HEK293 (cell line): ENCODE measurements around the gene PAK1.

Source experiments
- CTCF ChIP-seq: fragments of 450-650 bp; formaldehyde crosslinking; IDR thresholded peaks from 2 replicates; pipeline ENCODE4 v1.5.1; 2016; ENCODE audit warnings: missing biosample characterization, missing genetic modification characterization
- GLIS1 ChIP-seq: fragments of 450-650 bp; formaldehyde crosslinking; IDR thresholded peaks from 2 replicates; pipeline ENCODE4 v1.5.1; 2016; ENCODE audit warnings: missing biosample characterization, missing genetic modification characterization
- KLF9 ChIP-seq: fragments of 450-650 bp; formaldehyde crosslinking; IDR thresholded peaks from 2 replicates; pipeline ENCODE4 v1.5.1; 2016; ENCODE audit warnings: missing biosample characterization, missing genetic modification characterization, low read depth
- REST ChIP-seq: fragments of 450-650 bp; formaldehyde crosslinking; IDR thresholded peaks from 2 replicates; pipeline ENCODE4 v1.5.1; 2016; ENCODE audit warnings: missing biosample characterization, missing genetic modification characterization
- YY1 ChIP-seq: fragments of 450-650 bp; formaldehyde crosslinking; IDR thresholded peaks from 2 replicates; pipeline ENCODE4 v1.5.1; 2018; ENCODE audit warnings: missing biosample characterization, missing genetic modification characterization
- ZNF10 ChIP-seq: fragments of 450-650 bp; formaldehyde crosslinking; IDR thresholded peaks from 2 replicates; pipeline ENCODE4 v1.5.1; 2017; ENCODE audit warnings: missing biosample characterization, missing genetic modification characterization
- ZNF121 ChIP-seq: fragments of 450-650 bp; formaldehyde crosslinking; IDR thresholded peaks from 2 replicates; pipeline ENCODE4 v1.5.1; 2016; ENCODE audit warnings: missing biosample characterization, missing genetic modification characterization
- ZNF146 ChIP-seq: fragments of 450-650 bp; formaldehyde crosslinking; IDR thresholded peaks from 2 replicates; pipeline ENCODE4 v1.5.1; 2016; ENCODE audit warnings: missing biosample characterization, missing genetic modification characterization
- ZNF248 ChIP-seq: fragments of 450-650 bp; formaldehyde crosslinking; IDR thresholded peaks from 2 replicates; pipeline ENCODE4 v1.5.1; 2017; ENCODE audit warnings: missing biosample characterization, missing genetic modification characterization
- ZNF324 ChIP-seq: fragments of 450-650 bp; formaldehyde crosslinking; IDR thresholded peaks from 2 replicates; pipeline ENCODE4 v1.5.1; 2016; ENCODE audit warnings: missing biosample characterization, missing genetic modification characterization
- ZNF548 ChIP-seq: fragments of 450-650 bp; formaldehyde crosslinking; IDR thresholded peaks from 2 replicates; pipeline ENCODE4 v1.5.1; 2016; ENCODE audit warnings: missing biosample characterization, missing genetic modification characterization
- ZNF704 ChIP-seq: fragments of 450-650 bp; formaldehyde crosslinking; IDR thresholded peaks from 2 replicates; pipeline ENCODE4 v1.5.1; 2016; ENCODE audit warnings: missing biosample characterization, missing genetic modification characterization

GRCh38 chr11:77501758-77502157, 27.9 kb upstream of the PAK1 start:
- no peak for TF ChIP-seq ZNF248 (tag by site-specific recombination)
- no peak for TF ChIP-seq ZNF146 (tag by site-specific recombination)
- no peak for TF ChIP-seq ZNF704 (tag by site-specific recombination)
- TF ChIP-seq CTCF (tag by site-specific recombination): no peak
- TF ChIP-seq GLIS1: no peak
- no peak for TF ChIP-seq KLF9 (tag by site-specific recombination)
- no peak for TF ChIP-seq ZNF324 (tag by site-specific recombination)
- TF ChIP-seq ZNF548: no peak
- TF ChIP-seq ZNF10 (tag by site-specific recombination): no peak
- no peak for TF ChIP-seq REST
- no peak for TF ChIP-seq YY1
- no peak for TF ChIP-seq ZNF121
